ENCODE results near the gene TIAM1. TPM values are rescaled to one million over a fixed set of nuclear protein-coding genes. Genes with fewer than 3 reads are reported as not detected.

Gene TIAM1
- total and polyA plus RNA-seq, 2 of the 8 experiments (the other 6 are each of a cell fraction or from before 2014, with no cell fraction given): 10.1 to 30.7 TPM

DNA sequence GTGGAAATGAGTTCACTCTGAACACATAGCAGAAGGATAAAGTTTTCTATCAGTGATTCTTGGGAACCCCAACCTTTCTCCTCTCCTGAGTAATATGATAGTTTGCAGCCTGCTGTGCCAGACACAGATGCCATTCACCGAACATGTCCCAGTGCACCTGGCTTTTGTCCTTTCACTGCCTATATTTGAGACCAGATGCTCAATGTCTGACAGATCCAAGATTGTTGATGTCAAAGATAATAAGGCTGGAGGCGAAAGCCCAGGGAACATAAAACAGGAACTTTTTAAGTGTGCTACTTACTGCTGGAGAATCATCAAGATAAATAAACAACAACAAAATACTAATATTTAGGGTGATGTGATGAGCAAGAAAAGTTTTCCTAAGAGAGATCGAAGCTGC is 139.3 kb downstream of the TIAM1 start:
- Histone ChIP-seq H3K18ac (ENCODE audit: extremely low read depth, low read length) (no peak overlapping the region), H3K23me2 (ENCODE audit: low read depth, low read length) (no peaks in the 10 kb centered on the region), H3K4ac (replicated peaks; ENCODE audit: insufficient read length, low read depth, low read length) (no peak overlapping the region), H4K91ac (replicated peaks; ENCODE audit: insufficient read length, low read length) (no peak overlapping the region), H4K20me1 (replicated peaks in 1 of 2; ENCODE audit: control insufficient read depth in 1 of 2, insufficient read depth in 2 of 2, low read length in 2 of 2) (no peaks in the 10 kb centered on the region), H2BK5ac (ENCODE audit: low read depth, low read length) (no peak overlapping the region), H3K27me3 (replicated peaks in 1 of 4; ENCODE audit: control insufficient read depth in 3 of 4, extremely low read depth in 1 of 4, insufficient read depth in 3 of 4, low read length in 3 of 4) (no peaks in the 10 kb centered on the region), H3K23ac (ENCODE audit: insufficient read length) (no peak overlapping the region), H3K14ac (ENCODE audit: insufficient read length) (no peak overlapping the region), H2AK5ac (ENCODE audit: low read depth, low read length) (no peak overlapping the region), H3K9ac (replicated peaks in 1 of 4; ENCODE audit: extremely low read depth in 1 of 4, low read depth in 3 of 4, low read length in 3 of 4) (no peak overlapping the region; a peak in 1 of 7 replicates), H3K4me1 (replicated peaks in 1 of 4; ENCODE audit: control insufficient read depth in 3 of 4, insufficient read depth in 4 of 4, low read length in 3 of 4) (no peaks in the 10 kb centered on the region), H4K8ac (ENCODE audit: extremely low read depth, insufficient read depth, low read length) (no peak overlapping the region), H3K79me2 (ENCODE audit: control insufficient read depth in 1 of 2, insufficient read depth in 2 of 2, low read length in 2 of 2) (no peaks in the 10 kb centered on the region), H3K56ac (replicated peaks; ENCODE audit: insufficient read length, low read depth, low read length) (no peak overlapping the region), H2BK20ac (ENCODE audit: low read length) (no peak overlapping the region), H3K36me3 (ENCODE audit: control insufficient read depth in 2 of 4, insufficient read depth in 4 of 4, low read length in 3 of 4) (peaks cover 0 to 6% (median 0%) of the 10 kb centered on the region in 4 experiments; a peak in 2 of 8 replicates), H2BK12ac (ENCODE audit: low read depth, low read length) (no peak overlapping the region), H3K4me3 (ENCODE audit: extremely low read depth in 1 of 4, insufficient read depth in 2 of 4, low read depth in 3 of 4, low read length in 4 of 4) (no peak overlapping the region), H2BK120ac (replicated peaks; ENCODE audit: low read depth, low read length) (no peak overlapping the region), H4K5ac (ENCODE audit: insufficient read length, low read depth, low read length) (no peak overlapping the region), H3K27ac (ENCODE audit: low read depth, low read length) (no peak overlapping the region), H2AFZ (ENCODE audit: low read length) (no peak overlapping the region), H3K9me3 (ENCODE audit: insufficient read depth in 2 of 2, low read depth in 1 of 2, low read length in 1 of 2) (no peaks in the 10 kb centered on the region), H2BK15ac (ENCODE audit: low read length) (no peak overlapping the region), H3K79me1 (ENCODE audit: low read depth, low read length) (no peaks in the 10 kb centered on the region), H3K4me2 (ENCODE audit: insufficient read depth in 1 of 2, low read depth in 2 of 2, low read length in 2 of 2) (no peak overlapping the region)
- no peak for FAIRE-seq
- 95% methylated on average over 3 of the region's 3 CpGs; no CpG with 5 or more reads in 1 of the 2 experiments for WGBS, 2 experiments (ENCODE audit: extremely low coverage in 1 of 2, insufficient coverage in 1 of 2, insufficient read length in 1 of 2, insufficient replicate concordance in 2 of 2, low coverage in 1 of 2, low lambda C conversion rate in 2 of 2, missing lambda C conversion rate in 1 of 2)
- ChIA-PET CTCF (ENCODE audit: partially characterized antibody) (interaction anchor here (1.5 kb wide), 1 partner anchor 376 kb away, joined by 4 read pairs; no protein-coding TSS in a partner anchor), POLR2A (ENCODE audit: partially characterized antibody) (no interaction called here)
- DNase-seq (ENCODE audit: low read depth in 1 of 2, low spot score in 2 of 2): no peak
- TF ChIP-seq JUND (IDR thresholded peaks at IDR 0.05; ENCODE audit: low read length) (no peak), SP2 (IDR thresholded peaks at IDR 0.05; ENCODE audit: low read length) (no peak)
